HepG2 (cell line): Measurements from ENCODE around the gene SF3B2. TPM values are rescaled to one million over a fixed set of nuclear protein-coding genes. Genes with fewer than 3 reads are reported as not detected.

ENCODE experiments used
- PAX8 ChIP-seq: sonication (generic); formaldehyde crosslinking; IDR thresholded peaks from 2 replicates; pipeline ENCODE4 v1.8.0; 2022; ENCODE audit warnings: mild to moderate bottlenecking, missing genetic modification reagents, borderline replicate concordance
- polyA plus RNA-seq, 8 experiments: library from polyadenylated mRNA; depleted of rRNA in 3 of 8; stranded (reverse) in 7 of 8; unstranded in 1 of 8; fragments of >200 nt; fragmentation: Illumina TruSeq in 4 of 8; extraction: Trizol in 4 of 8; gene quantifications; 2 replicates each; pipeline versions ENCODE4 v1.2.1 to v1.2.3, GENCODE V29; 2011 to 2016; ENCODE audit warnings: low read depth in 4 of 8, missing spikeins in 1 of 8, mixed read lengths in 1 of 8; ENCODE audit not compliant: insufficient read depth in 1 of 8
- total RNA-seq, 5 experiments: library from RNA; depleted of rRNA; stranded (reverse); fragments of >200 nt; fragmentation: Illumina TruSeq; extraction: Trizol; gene quantifications; 2 replicates each; pipeline ENCODE4 v1.2.3, GENCODE V29; 2016; ENCODE audit warnings: low read depth in 1 of 5
- TF ChIP-seq, protein P1 (sequence below): sonication (generic); formaldehyde crosslinking; IDR thresholded peaks from 2 replicates; pipeline ENCODE4 v1.4.0; 2020; ENCODE audit warnings: mild to moderate bottlenecking, missing genetic modification reagents, borderline replicate concordance
- TF ChIP-seq, protein P2 (sequence below), 2 experiments: fragments of 450-650 bp in 1 of 2; sonication (generic) in 1 of 2; formaldehyde crosslinking; IDR thresholded peaks; 2 replicates each; pipeline versions ENCODE4 v1.5.0 to v1.8.0; 2020 to 2022; ENCODE audit warnings: mild to moderate bottlenecking in 1 of 2, missing genetic modification reagents in 1 of 2
- TF ChIP-seq, protein P3 (sequence below): IDR thresholded peaks from 2 replicates; pipeline ENCODE4 v1.6.1; 2012; ENCODE audit warnings: inconsistent platforms
- TF ChIP-seq, protein P4 (sequence below): sonication (generic); formaldehyde crosslinking; IDR thresholded peaks from 2 replicates; pipeline ENCODE4 v1.8.0; 2022; ENCODE audit warnings: missing genetic modification reagents, mild to moderate bottlenecking, borderline replicate concordance

SF3B2 gene
- total and polyA plus RNA-seq, 2 of the 13 experiments (the other 11 are each of a cell fraction or from before 2014, with no cell fraction given) = 70.4 to 153 TPM

DNA sequence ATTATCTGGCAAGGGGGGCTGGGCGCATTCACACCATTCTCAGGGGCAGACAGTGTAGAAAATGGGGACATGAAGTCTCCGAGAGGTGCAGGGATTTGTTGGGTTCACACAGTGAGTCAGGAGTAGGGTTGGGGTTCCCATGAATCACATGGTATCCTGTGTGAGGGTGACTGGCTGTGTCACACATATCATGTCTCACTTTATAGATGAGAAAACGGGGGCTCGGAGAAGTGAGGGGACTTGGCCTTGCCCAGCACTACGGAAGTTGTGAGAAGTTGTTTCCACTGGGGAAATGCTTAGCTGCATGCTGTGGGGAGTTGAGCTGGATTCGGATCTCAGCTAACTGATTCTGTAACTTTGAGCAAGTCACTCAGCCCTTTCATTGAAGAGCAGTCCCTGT lies 7.4 kb upstream of the SF3B2 start (continued):
- TF ChIP-seq, protein P1, sequence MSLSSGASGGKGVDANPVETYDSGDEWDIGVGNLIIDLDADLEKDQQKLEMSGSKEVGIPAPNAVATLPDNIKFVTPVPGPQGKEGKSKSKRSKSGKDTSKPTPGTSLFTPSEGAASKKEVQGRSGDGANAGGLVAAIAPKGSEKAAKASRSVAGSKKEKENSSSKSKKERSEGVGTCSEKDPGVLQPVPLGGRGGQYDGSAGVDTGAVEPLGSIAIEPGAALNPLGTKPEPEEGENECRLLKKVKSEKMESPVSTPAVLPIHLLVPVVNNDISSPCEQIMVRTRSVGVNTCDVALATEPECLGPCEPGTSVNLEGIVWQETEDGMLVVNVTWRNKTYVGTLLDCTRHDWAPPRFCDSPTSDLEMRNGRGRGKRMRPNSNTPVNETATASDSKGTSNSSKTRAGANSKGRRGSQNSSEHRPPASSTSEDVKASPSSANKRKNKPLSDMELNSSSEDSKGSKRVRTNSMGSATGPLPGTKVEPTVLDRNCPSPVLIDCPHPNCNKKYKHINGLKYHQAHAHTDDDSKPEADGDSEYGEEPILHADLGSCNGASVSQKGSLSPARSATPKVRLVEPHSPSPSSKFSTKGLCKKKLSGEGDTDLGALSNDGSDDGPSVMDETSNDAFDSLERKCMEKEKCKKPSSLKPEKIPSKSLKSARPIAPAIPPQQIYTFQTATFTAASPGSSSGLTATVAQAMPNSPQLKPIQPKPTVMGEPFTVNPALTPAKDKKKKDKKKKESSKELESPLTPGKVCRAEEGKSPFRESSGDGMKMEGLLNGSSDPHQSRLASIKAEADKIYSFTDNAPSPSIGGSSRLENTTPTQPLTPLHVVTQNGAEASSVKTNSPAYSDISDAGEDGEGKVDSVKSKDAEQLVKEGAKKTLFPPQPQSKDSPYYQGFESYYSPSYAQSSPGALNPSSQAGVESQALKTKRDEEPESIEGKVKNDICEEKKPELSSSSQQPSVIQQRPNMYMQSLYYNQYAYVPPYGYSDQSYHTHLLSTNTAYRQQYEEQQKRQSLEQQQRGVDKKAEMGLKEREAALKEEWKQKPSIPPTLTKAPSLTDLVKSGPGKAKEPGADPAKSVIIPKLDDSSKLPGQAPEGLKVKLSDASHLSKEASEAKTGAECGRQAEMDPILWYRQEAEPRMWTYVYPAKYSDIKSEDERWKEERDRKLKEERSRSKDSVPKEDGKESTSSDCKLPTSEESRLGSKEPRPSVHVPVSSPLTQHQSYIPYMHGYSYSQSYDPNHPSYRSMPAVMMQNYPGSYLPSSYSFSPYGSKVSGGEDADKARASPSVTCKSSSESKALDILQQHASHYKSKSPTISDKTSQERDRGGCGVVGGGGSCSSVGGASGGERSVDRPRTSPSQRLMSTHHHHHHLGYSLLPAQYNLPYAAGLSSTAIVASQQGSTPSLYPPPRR (CRISPR knock-in tag) = no peak
- TF ChIP-seq, protein P2, sequence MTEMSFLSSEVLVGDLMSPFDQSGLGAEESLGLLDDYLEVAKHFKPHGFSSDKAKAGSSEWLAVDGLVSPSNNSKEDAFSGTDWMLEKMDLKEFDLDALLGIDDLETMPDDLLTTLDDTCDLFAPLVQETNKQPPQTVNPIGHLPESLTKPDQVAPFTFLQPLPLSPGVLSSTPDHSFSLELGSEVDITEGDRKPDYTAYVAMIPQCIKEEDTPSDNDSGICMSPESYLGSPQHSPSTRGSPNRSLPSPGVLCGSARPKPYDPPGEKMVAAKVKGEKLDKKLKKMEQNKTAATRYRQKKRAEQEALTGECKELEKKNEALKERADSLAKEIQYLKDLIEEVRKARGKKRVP (CRISPR knock-in tag; IDR thresholded peaks at IDR 0.05) = 0 out of 4 replicates have a peak, but pooled peaks of 1 of the 2 experiments have one; percentile 15
- TF ChIP-seq, protein P3, sequence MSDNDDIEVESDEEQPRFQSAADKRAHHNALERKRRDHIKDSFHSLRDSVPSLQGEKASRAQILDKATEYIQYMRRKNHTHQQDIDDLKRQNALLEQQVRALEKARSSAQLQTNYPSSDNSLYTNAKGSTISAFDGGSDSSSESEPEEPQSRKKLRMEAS = no peak
- TF ChIP-seq, protein P4, sequence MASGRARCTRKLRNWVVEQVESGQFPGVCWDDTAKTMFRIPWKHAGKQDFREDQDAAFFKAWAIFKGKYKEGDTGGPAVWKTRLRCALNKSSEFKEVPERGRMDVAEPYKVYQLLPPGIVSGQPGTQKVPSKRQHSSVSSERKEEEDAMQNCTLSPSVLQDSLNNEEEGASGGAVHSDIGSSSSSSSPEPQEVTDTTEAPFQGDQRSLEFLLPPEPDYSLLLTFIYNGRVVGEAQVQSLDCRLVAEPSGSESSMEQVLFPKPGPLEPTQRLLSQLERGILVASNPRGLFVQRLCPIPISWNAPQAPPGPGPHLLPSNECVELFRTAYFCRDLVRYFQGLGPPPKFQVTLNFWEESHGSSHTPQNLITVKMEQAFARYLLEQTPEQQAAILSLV (CRISPR knock-in tag) = 0 out of 2 replicates have a peak, but pooled peaks have one; percentile 21
- no peak for TF ChIP-seq PAX8 (CRISPR knock-in tag)
